Measurements from ENCODE around the gene RNF150. TPM values are rescaled to one million over a fixed set of nuclear protein-coding genes. Genes with fewer than 3 reads are reported as not detected.
"Not testable (repeated sequence)": the region's sequence is repeated elsewhere in the genome, so short reads cannot be mapped to it uniquely, and the experiment has no call there.

The RNF150 gene
- polyA plus RNA-seq, 3 donors = 24.9 to 29.6 (median 27.7) TPM

DNA sequence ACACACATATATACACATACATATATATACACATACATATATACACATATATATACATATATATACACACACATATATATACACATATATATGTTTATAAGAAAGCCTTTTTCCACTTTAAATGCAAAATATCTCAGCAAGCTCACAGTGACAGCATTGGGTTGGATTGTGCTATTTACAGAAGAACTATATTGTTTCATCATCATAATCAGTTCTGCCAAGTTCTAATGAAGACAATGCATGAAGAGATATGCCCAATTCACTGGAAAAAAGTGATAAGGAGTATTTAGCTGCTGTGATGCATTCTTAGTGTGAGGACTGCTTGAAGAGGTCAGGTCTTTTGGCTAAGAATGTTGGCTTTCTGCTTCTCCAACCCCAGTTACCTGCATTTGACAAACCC lies 54.4 kb downstream of the RNF150 start:
- DNase-seq (ENCODE audit: low read depth in 3 of 3, low spot score in 2 of 3) = no peak

GRCh38 chr4:141077611-141078225 lies 55.6 kb downstream of the RNF150 start:
- DNase-seq (ENCODE audit: low read depth in 3 of 3, low spot score in 2 of 3) = no peak

DNA sequence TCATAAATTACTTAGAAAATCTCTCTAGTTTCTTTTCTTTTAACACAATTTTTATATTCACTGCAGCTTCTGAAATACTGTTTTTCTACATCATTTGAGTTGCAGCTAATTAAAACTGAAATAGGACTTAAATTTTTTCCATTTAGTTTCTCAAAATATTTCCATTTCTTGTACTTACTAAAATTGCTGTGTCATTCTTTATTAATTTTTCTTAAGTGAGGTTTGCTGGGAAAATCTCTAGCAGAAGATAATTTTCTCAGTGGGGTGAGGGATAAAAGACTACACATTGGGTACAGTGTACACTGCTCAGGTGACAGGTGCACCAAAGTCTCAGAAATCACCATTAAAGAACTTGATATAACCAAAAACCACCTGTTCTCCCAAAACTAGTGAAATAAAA lies 57.7 kb downstream of the RNF150 start:
- DNase-seq (ENCODE audit: low read depth in 3 of 3, low spot score in 2 of 3) = no peak

GRCh38 chr4:141074098-141074878 lies 59.0 kb downstream of the RNF150 start:
- DNase-seq (ENCODE audit: low read depth in 3 of 3, low spot score in 2 of 3) = no peak

DNA sequence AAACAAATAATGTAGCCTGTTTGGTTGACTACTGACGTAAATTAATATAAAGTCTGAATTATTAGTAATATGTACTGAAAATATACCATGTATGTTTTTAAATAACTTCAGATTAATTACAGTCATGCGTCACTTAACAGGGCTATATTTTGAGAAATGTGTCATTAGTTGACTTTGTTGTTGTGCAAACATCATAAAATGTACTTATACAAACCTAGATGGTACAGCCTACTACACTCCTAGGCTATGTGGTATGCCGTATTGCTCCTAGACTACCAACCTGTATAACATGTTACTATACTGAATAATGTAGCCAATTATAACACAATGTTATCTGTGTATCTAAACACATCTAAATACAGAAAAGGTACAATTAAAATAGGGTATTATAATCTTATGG lies 66.6 kb downstream of the RNF150 start:
- no peak for DNase-seq (ENCODE audit: low read depth in 3 of 3, low spot score in 2 of 3)

DNA sequence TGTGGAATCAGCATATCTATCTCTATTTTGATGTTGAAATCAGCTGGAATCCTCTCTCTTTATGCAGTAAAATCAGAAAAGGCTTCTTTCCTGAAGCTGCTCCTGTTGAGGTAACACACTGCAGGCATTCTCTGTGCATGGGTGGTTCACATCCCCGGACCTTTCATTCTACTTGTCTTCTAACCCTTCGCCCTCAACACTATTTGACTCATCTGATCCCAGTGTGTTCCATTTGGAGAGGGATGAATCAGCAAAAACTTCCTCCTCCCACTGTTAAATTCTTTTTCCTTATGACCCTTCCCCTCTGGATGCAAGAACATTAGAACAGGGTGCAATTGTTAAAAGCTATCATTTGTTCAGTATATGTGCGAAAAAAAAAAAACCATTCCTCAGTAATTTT lies 67.4 kb downstream of the RNF150 start:
- no peak for DNase-seq (ENCODE audit: low read depth in 3 of 3, low spot score in 2 of 3)

- no peak for DNase-seq (ENCODE audit: low read depth in 3 of 3, low spot score in 2 of 3)
These were observed 70.6 kb downstream of the RNF150 start for GRCh38 chr4:141062651-141063050.

GRCh38 chr4:141058591-141059512 lies 74.4 kb downstream of the RNF150 start:
- DNase-seq (ENCODE audit: low read depth in 3 of 3, low spot score in 2 of 3) = no peak

DNA sequence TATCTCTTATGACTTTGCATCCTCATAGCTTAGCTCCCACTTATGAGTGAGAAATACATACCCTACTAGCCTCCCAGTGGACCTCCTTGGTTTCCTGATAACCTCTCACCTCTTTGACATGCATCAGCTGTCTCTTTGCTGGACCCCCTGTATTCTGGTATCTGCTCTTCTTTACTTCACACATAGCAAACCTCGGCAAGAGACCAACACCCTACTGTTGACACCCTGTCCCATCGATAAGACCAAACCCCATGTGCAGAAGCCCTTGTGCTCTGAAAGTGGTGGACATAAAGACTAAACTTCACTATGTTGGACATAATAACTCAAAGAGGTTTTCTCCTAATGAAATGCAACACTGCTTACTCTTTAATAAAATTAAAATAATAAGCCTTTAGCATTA lies 75.7 kb downstream of the RNF150 start:
- no peak for DNase-seq (ENCODE audit: low read depth in 3 of 3, low spot score in 2 of 3)

DNA sequence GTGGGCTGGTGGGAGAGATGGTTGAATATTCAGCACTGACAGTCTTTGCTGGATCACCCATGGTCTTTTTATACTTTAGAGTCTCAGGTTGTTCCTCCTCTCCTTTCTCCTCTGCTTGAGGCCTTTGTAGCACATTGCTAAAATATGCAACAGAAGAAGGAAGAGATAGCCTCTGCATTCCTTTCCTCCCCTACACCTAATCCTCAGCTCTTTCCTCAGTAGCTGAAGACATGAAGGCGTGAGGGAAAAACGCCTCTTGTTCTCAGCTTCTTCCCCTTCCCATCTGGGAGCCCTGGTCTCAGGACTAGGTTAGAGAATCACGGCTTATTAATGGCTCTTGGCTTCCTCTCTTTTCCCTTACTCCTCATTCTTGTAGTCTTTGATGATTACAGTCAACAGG lies 76.8 kb downstream of the RNF150 start:
- DNase-seq (ENCODE audit: low read depth in 3 of 3, low spot score in 2 of 3) = no peak

- DNase-seq (ENCODE audit: low read depth in 3 of 3, low spot score in 2 of 3) = no peak
These were observed 78.8 kb downstream of the RNF150 start for GRCh38 chr4:141054446-141054845.

DNA sequence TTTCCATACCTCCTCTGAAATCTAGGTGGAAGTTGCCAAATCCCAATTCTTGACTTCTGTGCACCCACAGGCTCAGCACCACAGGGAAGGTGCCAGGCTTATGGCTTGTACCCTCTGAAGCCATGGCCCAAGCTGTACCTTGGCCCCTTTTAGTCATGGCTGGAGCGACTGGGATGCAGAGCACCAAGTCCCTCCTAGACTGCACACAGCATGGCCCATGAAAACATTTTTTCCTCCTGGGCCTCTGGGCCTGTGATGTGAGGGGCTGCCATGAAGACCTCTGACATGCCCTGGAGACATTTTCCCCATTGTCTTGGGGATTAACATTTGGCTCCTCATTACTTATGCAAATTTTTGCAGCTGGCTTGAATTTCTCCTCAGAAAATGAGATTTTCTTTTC lies 82.3 kb downstream of the RNF150 start:
- DNase-seq (ENCODE audit: low read depth in 3 of 3, low spot score in 2 of 3) = not testable (repeated sequence)

- no peak for DNase-seq (ENCODE audit: low read depth in 3 of 3, low spot score in 2 of 3)
These were observed 85.9 kb downstream of the RNF150 start for GRCh38 chr4:141047228-141047884.

DNA sequence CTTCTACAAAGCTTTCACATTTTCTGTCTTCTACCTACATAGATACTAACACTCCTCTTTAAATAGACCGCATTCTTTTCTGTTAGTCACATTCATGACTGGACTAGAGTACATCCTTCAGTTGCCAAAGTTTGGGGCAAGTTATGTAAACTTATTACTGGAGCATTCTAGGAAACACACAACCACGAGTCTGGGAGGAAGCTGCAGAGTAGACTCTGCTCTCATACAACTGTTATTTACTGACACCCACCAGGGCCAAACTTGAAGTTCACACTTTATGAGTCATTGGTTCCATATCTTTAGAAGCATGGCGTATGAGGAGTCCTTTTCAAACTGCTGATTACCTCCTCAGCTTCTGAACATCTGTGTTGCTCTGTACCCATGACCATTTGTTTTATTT lies 87.0 kb downstream of the RNF150 start:
- no peak for DNase-seq (ENCODE audit: low read depth in 3 of 3, low spot score in 2 of 3)

- no peak for DNase-seq (ENCODE audit: low read depth in 3 of 3, low spot score in 2 of 3)
These were observed 87.4 kb downstream of the RNF150 start for GRCh38 chr4:141045848-141046247.

GRCh38 chr4:141041021-141041476 lies 92.2 kb downstream of the RNF150 start:
- DNase-seq (ENCODE audit: low read depth in 3 of 3, low spot score in 2 of 3) = no peak

DNA sequence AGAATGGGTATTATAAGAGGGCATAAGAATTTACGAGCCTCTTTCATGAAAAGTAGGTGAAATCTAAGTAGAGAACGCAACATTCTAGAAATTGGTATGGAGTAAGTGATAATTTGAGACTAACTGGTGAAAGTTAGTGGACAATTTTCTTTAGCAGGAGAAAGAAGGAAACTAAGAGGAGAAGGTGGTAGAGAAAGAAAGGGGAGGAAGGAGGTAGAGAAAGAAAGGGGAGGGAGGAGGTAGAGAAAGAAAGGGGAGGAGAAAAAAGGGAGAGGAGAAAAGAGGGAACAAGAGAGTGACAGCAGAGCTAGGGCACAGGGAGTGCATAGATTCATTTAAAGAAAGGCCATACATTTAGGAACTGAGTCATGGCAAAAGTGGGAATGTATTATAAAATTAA lies 94.1 kb downstream of the RNF150 start:
- DNase-seq (ENCODE audit: low read depth in 3 of 3, low spot score in 2 of 3) = no peak

GRCh38 chr4:141038428-141038827 lies 94.8 kb downstream of the RNF150 start:
- DNase-seq (ENCODE audit: low read depth in 3 of 3, low spot score in 2 of 3) = no peak

DNA sequence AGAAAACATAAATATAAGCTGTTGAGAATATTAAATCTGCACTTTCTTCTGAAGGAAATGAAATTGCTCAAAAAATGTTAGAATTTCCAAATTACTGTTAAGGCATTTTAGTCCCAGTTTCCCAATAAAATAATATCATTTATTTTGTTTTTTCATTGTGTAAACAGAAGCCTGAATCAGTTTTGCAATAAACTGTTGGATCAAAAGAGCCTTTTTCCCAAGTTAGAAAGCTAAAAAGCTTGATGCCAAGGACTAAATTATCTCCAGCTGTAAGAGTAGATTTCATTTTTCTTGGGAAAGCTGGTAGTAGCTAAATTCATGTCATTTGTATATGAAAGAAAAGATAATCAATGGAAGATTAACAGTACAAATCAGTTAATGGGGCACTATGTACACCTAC lies 95.8 kb downstream of the RNF150 start:
- no peak for DNase-seq (ENCODE audit: low read depth in 3 of 3, low spot score in 2 of 3)

- DNase-seq (ENCODE audit: low read depth in 3 of 3, low spot score in 2 of 3) = no peak
These were observed 96.5 kb downstream of the RNF150 start for GRCh38 chr4:141036786-141037185.

GRCh38 chr4:141035920-141036319 lies 97.3 kb downstream of the RNF150 start:
- no peak for DNase-seq (ENCODE audit: low read depth in 3 of 3, low spot score in 2 of 3)

Measured in right renal cortex interstitium (tissue), 3 donors.